ENCODE results near the gene SHROOM3. TPM values are rescaled to one million over a fixed set of nuclear protein-coding genes. Genes with fewer than 3 reads are reported as not detected.
A peak's percentile ranks its signal among the peaks of the same experiment; 100 is the strongest.

SHROOM3 gene
- total RNA-seq, 1 donor from 2014 or later: 16.2 TPM

DNA sequence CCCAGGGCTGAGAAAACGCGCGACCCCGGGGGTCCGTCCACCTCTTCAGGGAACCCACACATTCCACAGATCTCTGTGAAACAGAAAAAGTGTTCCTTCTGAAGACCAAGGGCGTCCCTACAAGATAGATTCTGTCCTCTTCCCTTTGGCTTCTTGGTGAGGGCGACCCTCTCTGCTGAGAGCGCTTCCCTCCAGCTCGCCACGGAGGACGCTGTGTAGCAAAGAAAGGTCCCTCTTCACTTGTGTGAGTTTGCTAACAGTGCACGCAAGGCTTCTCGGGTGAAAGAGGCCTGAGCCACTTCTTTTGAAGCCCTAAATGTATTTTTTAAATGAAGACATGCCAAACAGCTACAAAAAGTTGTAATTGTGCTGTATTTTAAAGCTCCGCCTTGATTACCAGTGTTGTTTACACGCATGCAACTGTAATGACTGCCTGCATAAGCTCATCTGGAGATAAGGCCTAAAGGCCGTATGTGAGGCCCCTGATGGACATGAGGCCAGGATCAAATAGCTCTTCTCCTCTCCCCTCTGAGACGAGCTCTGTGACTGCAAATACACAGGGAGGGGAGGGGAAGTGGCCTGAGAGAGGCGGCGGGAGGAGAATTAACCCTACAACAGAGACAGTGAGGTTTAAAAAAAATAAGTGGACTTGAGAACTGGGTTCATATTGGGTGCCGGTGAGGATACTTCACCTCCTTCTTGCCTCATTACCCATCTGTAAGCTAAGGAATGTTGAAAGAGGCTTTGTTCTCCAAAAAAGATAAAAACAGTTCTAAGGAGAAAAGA, 367.4 kb downstream of the SHROOM3 start:
- H3K27ac ChIP-seq (replicated peaks): peak overlapping the region; percentile 77

DNA sequence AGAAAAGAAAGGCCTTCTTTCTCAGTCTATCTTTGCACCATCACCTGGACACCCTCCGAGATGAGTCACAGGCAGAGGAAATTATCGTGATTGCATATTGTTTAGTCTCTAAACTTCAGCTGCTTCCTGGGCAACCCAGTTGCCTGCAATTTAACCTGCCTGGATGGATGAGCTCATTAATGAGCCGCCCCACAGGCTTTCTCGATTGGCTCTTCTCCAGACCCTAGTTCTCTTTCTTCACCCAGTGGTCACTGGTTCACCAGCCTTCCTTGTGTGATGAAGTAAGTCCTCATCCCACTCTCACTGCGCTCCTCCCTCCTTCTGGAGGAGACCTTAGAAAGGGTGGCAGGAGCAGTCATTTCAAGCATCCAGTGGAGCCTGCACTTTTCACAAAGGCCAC, 368.5 kb downstream of the SHROOM3 start:
- TF ChIP-seq CTCF (IDR thresholded peaks at IDR 0.05; ENCODE audit: borderline replicate concordance): no peak
- H3K27ac ChIP-seq (replicated peaks): peak overlapping the region; percentile 77
- intact Hi-C loops (cut with micrococcal nuclease): no loop called here
- no peaks in the 10 kb centered on the region for H3K36me3 ChIP-seq
- peaks cover 21% of the 10 kb centered on the region for H3K9me3 ChIP-seq (replicated peaks)
- peaks cover 11% of the 10 kb centered on the region for H3K27me3 ChIP-seq (ENCODE audit: low read depth)
- no peak overlapping the region for H3K4me3 ChIP-seq
- DNase-seq: no peak
- H3K4me1 ChIP-seq: peaks cover 25% of the 10 kb centered on the region

More for the DNA sequence above, 367.4 kb downstream of the SHROOM3 start:
- H3K27me3 ChIP-seq (ENCODE audit: low read depth): peaks cover 11% of the 10 kb centered on the region
- no peak for DNase-seq
- H3K4me1 ChIP-seq: peaks cover 25% of the 10 kb centered on the region
- no peak for TF ChIP-seq CTCF (IDR thresholded peaks at IDR 0.05; ENCODE audit: borderline replicate concordance)
- no peaks in the 10 kb centered on the region for H3K36me3 ChIP-seq
- H3K9me3 ChIP-seq (replicated peaks): peaks cover 10% of the 10 kb centered on the region
- peak overlapping the region; percentile 38 for H3K4me3 ChIP-seq
- intact Hi-C loops (cut with micrococcal nuclease): no loop called here

- DNase-seq: no peak
- H3K9me3 ChIP-seq (replicated peaks): peaks cover 21% of the 10 kb centered on the region
- intact Hi-C loops (cut with micrococcal nuclease): no loop called here
- peaks cover 25% of the 10 kb centered on the region for H3K4me1 ChIP-seq
- no peaks in the 10 kb centered on the region for H3K36me3 ChIP-seq
- H3K27me3 ChIP-seq (ENCODE audit: low read depth): peaks cover 11% of the 10 kb centered on the region
- no peak overlapping the region for H3K4me3 ChIP-seq
- peak overlapping the region; percentile 77 for H3K27ac ChIP-seq (replicated peaks)
- no peak for TF ChIP-seq CTCF (IDR thresholded peaks at IDR 0.05; ENCODE audit: borderline replicate concordance)
These were observed 369.1 kb downstream of the SHROOM3 start for GRCh38 chr4:76804096-76804495.

- intact Hi-C loops (cut with micrococcal nuclease): no loop called here
- Histone ChIP-seq H3K36me3 (no peaks in the 10 kb centered on the region), H3K27ac (replicated peaks) (no peak overlapping the region), H3K9me3 (replicated peaks) (peaks cover 21% of the 10 kb centered on the region), H3K4me1 (peaks cover 37% of the 10 kb centered on the region), H3K4me3 (no peak overlapping the region), H3K27me3 (ENCODE audit: low read depth) (peaks cover 11% of the 10 kb centered on the region)
- DNase-seq: no peak
- no peak for TF ChIP-seq CTCF (IDR thresholded peaks at IDR 0.05; ENCODE audit: borderline replicate concordance)
These were observed 371.3 kb downstream of the SHROOM3 start for GRCh38 chr4:76806346-76806745.

DNA sequence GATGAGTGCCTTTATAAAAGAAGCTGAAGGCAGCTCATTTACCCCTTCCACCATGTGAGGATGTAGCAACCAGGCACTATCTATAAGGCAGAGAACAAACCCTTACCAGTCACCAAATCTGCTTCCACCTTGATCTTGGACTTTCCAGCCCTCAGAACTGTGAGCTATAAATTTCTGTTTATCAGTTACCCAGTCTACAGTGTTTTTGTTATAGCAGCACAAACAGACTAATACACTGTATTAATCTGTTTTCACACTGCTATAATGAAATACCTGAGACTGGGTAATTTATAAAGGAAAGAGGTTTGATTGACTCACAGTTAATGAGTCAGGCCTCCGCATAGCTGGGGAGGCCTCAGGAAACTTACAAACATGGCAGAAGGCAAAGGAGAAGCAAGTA, 371.7 kb downstream of the SHROOM3 start:
- no peak overlapping the region for H3K27ac ChIP-seq (replicated peaks)
- no peak for TF ChIP-seq CTCF (IDR thresholded peaks at IDR 0.05; ENCODE audit: borderline replicate concordance)
- intact Hi-C loops (cut with micrococcal nuclease): no loop called here

More for the DNA sequence above, 371.7 kb downstream of the SHROOM3 start:
- Histone ChIP-seq H3K4me3 (no peak overlapping the region), H3K4me1 (peaks cover 41% of the 10 kb centered on the region), H3K27me3 (ENCODE audit: low read depth) (peaks cover 7% of the 10 kb centered on the region), H3K9me3 (replicated peaks) (peaks cover 21% of the 10 kb centered on the region), H3K36me3 (no peaks in the 10 kb centered on the region)
- no peak for DNase-seq
